WTC11 (cell line): ENCODE results near the gene CAND2. TPM values are rescaled to one million over a fixed set of nuclear protein-coding genes. Genes with fewer than 3 reads are reported as not detected.

Source experiments
- ATAC-seq: fragments of 200-7000 bp; cut with Tn5 transposase; 2 replicates; pipeline ENCODE4 v1.10.0; 2021; ENCODE audit warnings: mild to moderate bottlenecking, moderate library complexity
- CTCF ChIA-PET: fragments of 300-600 bp; sonication (Branson Sonifier 250); formaldehyde crosslinking; loops from one replicate; lab custom pipeline; 2021; ENCODE audit warnings: antibody characterized with exemption; lab: Charles Lee
- POLR2A ChIA-PET: fragments of 350-600 bp; sonication (Branson Sonifier 250); formaldehyde crosslinking; loops from one replicate; lab custom pipeline; 2021; ENCODE audit warnings: antibody characterized with exemption; lab: Charles Lee
- DNase-seq: peaks from one replicate; pipeline ENCODE4 v3.0.0; 2021; ENCODE audit warnings: low spot score
- H3K27ac Mint-ChIP-seq: 2 replicates; pipeline ENCODE4 v1.8.0; 2021; ENCODE audit warnings: mixed read lengths
- H3K27me3 Mint-ChIP-seq: 2 replicates; pipeline ENCODE4 v1.8.0; 2021; ENCODE audit warnings: low read depth, mild to moderate bottlenecking, moderate library complexity, mixed read lengths
- H3K36me3 Mint-ChIP-seq: 2 replicates; pipeline ENCODE4 v1.8.0; 2021; ENCODE audit warnings: mixed read lengths
- H3K4me1 Mint-ChIP-seq: 2 replicates; pipeline ENCODE4 v1.8.0; 2022; ENCODE audit warnings: mixed read lengths
- H3K4me3 Mint-ChIP-seq: 2 replicates; pipeline ENCODE4 v1.8.0; 2021; ENCODE audit warnings: mild to moderate bottlenecking, moderate library complexity, mixed read lengths
- H3K9me3 Mint-ChIP-seq: 2 replicates; pipeline ENCODE4 v1.8.0; 2021; ENCODE audit warnings: mixed read lengths
- CBFB ChIP-seq: sonication (generic); formaldehyde crosslinking; IDR thresholded peaks from 2 replicates; pipeline ENCODE4 v1.8.1; 2022; ENCODE audit warnings: mild to moderate bottlenecking, low read depth, missing genetic modification reagents
- ESRRA ChIP-seq: sonication (generic); formaldehyde crosslinking; IDR thresholded peaks from 2 replicates; pipeline ENCODE4 v1.8.1; 2022; ENCODE audit warnings: mild to moderate bottlenecking, missing genetic modification reagents, borderline replicate concordance
- ETV6 ChIP-seq: sonication (generic); formaldehyde crosslinking; IDR thresholded peaks from 2 replicates; pipeline ENCODE4 v1.8.1; 2022; ENCODE audit warnings: mild to moderate bottlenecking, missing genetic modification reagents
- FOXK1 ChIP-seq: sonication (generic); formaldehyde crosslinking; IDR thresholded peaks from 2 replicates; pipeline ENCODE4 v1.8.0; 2022; ENCODE audit warnings: mild to moderate bottlenecking, moderate library complexity, missing genetic modification reagents
- GTF2I ChIP-seq: fragments of 250-450 bp; sonication (Bioruptor Pico); conservative IDR thresholded peaks from 2 replicates; pipeline ENCODE4 v1.4.0; 2021; ENCODE audit warnings: mild to moderate bottlenecking
- JAZF1 ChIP-seq: fragments of 250-450 bp; sonication (Bioruptor Pico); IDR thresholded peaks from 2 replicates; pipeline ENCODE4 v1.9.0; 2021; ENCODE audit warnings: moderate library complexity, mild to moderate bottlenecking, inconsistent platforms
- JUN ChIP-seq: sonication (generic); formaldehyde crosslinking; IDR thresholded peaks from 2 replicates; pipeline ENCODE4 v1.8.0; 2023; ENCODE audit warnings: mild to moderate bottlenecking, missing genetic modification reagents
- MYBL2 ChIP-seq: sonication (generic); formaldehyde crosslinking; IDR thresholded peaks from 2 replicates; pipeline ENCODE4 v1.8.1; 2023; ENCODE audit warnings: mild to moderate bottlenecking, moderate library complexity, missing genetic modification reagents
- NFYB ChIP-seq: sonication (generic); formaldehyde crosslinking; conservative IDR thresholded peaks from 2 replicates; pipeline ENCODE4 v1.8.0; 2022; ENCODE audit warnings: low read depth, missing genetic modification reagents
- TEAD4 ChIP-seq: sonication (generic); formaldehyde crosslinking; IDR thresholded peaks from 2 replicates; pipeline ENCODE4 v1.8.0; 2022; ENCODE audit warnings: mild to moderate bottlenecking, missing genetic modification reagents
- ZNF232 ChIP-seq: sonication (generic); formaldehyde crosslinking; IDR thresholded peaks from 2 replicates; pipeline ENCODE4 v1.8.0; 2022; ENCODE audit warnings: mild to moderate bottlenecking, missing genetic modification reagents
- total RNA-seq: library from RNA; stranded (reverse); gene quantifications from 3 replicates; pipeline ENCODE4 v1.2.3, GENCODE V29; 2021
- TF ChIP-seq, protein P1 (sequence below): fragments of 250-450 bp; sonication (Bioruptor Pico); IDR thresholded peaks from 2 replicates; pipeline ENCODE4 v1.8.0; 2021; ENCODE audit warnings: mild to moderate bottlenecking
- TF ChIP-seq, protein P2 (sequence below): sonication (generic); formaldehyde crosslinking; IDR thresholded peaks from 2 replicates; pipeline ENCODE4 v1.8.1; 2023; ENCODE audit warnings: mild to moderate bottlenecking, missing genetic modification reagents
- TF ChIP-seq, protein P3 (sequence below): sonication (generic); formaldehyde crosslinking; IDR thresholded peaks from 2 replicates; pipeline ENCODE4 v1.8.0; 2023; ENCODE audit warnings: missing genetic modification reagents
- TF ChIP-seq, protein P4 (sequence below): fragments of 250-450 bp; sonication (Bioruptor Pico); IDR thresholded peaks from 2 replicates; pipeline ENCODE4 v1.9.0; 2021; ENCODE audit warnings: moderate library complexity, mild to moderate bottlenecking, inconsistent platforms, borderline replicate concordance
- TF ChIP-seq, protein P5 (sequence below): sonication (generic); formaldehyde crosslinking; conservative IDR thresholded peaks from 2 replicates; pipeline ENCODE4 v1.8.1; 2023; ENCODE audit warnings: mild to moderate bottlenecking, low read depth, missing genetic modification reagents, moderate library complexity
- TF ChIP-seq, protein P6 (sequence below): sonication (generic); formaldehyde crosslinking; IDR thresholded peaks from 2 replicates; pipeline ENCODE4 v1.8.1; 2022; ENCODE audit warnings: low read depth, missing genetic modification reagents, borderline replicate concordance
- TF ChIP-seq, protein P7 (sequence below): sonication (generic); formaldehyde crosslinking; IDR thresholded peaks from 2 replicates; pipeline ENCODE4 v1.8.0; 2023; ENCODE audit warnings: missing genetic modification reagents, mild to moderate bottlenecking, borderline replicate concordance

The CAND2 gene
- total RNA-seq, 1 experiment from 2014 or later, result 15.4 TPM

DNA sequence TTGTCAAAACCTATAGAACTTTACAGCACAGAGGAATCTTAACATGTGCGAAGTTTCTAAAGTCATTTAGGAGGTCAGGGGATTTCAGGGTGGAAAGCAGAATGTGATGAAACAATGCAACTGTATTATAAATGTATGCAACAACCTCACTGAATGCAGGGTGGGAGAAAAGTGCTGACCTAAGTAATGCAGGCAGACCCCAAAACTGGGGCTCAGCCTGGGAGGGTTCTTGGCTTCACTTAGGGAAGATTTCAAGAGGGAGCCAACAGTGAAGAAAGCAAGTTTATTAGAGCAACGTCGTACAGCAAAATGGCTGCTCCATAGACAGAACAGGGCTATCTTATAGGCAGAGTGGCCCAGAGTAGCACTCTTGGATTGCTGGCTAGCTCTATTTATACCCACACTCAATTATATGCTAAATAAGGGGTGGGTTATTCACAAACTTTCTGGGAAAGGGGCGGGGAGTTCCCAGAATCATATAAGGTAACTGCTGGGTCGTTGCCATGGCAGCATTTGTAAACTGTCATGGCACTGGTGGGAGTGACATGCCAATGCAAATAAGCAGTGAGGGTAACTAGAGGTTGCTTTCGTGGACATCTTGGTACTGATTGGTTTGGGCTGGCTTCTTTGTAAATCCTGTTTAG lies 14.2 kb upstream of the CAND2 start:
- CTCF ChIA-PET, result interaction anchor here (0.6 to 1.5 kb wide), 2 partner anchors 14 to 108 kb away, joined by 3 to 4 read pairs; partner anchors contain the start of gene CAND2
- DNase-seq (peak; percentile 61), ATAC-seq (peak; percentile 93)
- peaks cover 6% of the 10 kb centered on the region for H3K9me3 Mint-ChIP-seq
- H3K4me3 Mint-ChIP-seq, result no peak overlapping the region
- no peaks in the 10 kb centered on the region; the same call in none of the 2 replicates for H3K27me3 Mint-ChIP-seq
- POLR2A ChIA-PET, result interaction anchor here (0.6 kb wide), 1 partner anchor 105 kb away, joined by 4 read pairs; no protein-coding TSS in a partner anchor
- no peak overlapping the region for H3K27ac Mint-ChIP-seq
- no peaks in the 10 kb centered on the region for H3K36me3 Mint-ChIP-seq
- TF ChIP-seq, protein P1, sequence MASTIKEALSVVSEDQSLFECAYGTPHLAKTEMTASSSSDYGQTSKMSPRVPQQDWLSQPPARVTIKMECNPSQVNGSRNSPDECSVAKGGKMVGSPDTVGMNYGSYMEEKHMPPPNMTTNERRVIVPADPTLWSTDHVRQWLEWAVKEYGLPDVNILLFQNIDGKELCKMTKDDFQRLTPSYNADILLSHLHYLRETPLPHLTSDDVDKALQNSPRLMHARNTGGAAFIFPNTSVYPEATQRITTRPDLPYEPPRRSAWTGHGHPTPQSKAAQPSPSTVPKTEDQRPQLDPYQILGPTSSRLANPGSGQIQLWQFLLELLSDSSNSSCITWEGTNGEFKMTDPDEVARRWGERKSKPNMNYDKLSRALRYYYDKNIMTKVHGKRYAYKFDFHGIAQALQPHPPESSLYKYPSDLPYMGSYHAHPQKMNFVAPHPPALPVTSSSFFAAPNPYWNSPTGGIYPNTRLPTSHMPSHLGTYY, result no peak
- TF ChIP-seq GTF2I (CRISPR knock-in tag) (no peak), CBFB (CRISPR knock-in tag) (no peak), ZNF232 (CRISPR knock-in tag) (no peak), JAZF1 (no peak), MYBL2 (no peak), JUN (CRISPR knock-in tag) (no peak), TEAD4 (CRISPR knock-in tag) (no peak), ETV6 (CRISPR knock-in tag) (no peak), FOXK1 (CRISPR knock-in tag) (no peak), NFYB (CRISPR knock-in tag) (no peak), ESRRA (CRISPR knock-in tag) (no peak)
- TF ChIP-seq, protein P2, sequence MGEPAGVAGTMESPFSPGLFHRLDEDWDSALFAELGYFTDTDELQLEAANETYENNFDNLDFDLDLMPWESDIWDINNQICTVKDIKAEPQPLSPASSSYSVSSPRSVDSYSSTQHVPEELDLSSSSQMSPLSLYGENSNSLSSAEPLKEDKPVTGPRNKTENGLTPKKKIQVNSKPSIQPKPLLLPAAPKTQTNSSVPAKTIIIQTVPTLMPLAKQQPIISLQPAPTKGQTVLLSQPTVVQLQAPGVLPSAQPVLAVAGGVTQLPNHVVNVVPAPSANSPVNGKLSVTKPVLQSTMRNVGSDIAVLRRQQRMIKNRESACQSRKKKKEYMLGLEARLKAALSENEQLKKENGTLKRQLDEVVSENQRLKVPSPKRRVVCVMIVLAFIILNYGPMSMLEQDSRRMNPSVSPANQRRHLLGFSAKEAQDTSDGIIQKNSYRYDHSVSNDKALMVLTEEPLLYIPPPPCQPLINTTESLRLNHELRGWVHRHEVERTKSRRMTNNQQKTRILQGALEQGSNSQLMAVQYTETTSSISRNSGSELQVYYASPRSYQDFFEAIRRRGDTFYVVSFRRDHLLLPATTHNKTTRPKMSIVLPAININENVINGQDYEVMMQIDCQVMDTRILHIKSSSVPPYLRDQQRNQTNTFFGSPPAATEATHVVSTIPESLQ (CRISPR knock-in tag), result no peak
- TF ChIP-seq, protein P3, sequence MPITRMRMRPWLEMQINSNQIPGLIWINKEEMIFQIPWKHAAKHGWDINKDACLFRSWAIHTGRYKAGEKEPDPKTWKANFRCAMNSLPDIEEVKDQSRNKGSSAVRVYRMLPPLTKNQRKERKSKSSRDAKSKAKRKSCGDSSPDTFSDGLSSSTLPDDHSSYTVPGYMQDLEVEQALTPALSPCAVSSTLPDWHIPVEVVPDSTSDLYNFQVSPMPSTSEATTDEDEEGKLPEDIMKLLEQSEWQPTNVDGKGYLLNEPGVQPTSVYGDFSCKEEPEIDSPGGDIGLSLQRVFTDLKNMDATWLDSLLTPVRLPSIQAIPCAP (CRISPR knock-in tag), result no peak
- TF ChIP-seq, protein P4, sequence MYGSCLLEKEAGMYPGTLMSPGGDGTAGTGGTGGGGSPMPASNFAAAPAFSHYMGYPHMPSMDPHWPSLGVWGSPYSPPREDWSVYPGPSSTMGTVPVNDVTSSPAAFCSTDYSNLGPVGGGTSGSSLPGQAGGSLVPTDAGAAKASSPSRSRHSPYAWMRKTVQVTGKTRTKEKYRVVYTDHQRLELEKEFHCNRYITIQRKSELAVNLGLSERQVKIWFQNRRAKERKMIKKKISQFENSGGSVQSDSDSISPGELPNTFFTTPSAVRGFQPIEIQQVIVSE (CRISPR knock-in tag), result no peak
- TF ChIP-seq, protein P5, sequence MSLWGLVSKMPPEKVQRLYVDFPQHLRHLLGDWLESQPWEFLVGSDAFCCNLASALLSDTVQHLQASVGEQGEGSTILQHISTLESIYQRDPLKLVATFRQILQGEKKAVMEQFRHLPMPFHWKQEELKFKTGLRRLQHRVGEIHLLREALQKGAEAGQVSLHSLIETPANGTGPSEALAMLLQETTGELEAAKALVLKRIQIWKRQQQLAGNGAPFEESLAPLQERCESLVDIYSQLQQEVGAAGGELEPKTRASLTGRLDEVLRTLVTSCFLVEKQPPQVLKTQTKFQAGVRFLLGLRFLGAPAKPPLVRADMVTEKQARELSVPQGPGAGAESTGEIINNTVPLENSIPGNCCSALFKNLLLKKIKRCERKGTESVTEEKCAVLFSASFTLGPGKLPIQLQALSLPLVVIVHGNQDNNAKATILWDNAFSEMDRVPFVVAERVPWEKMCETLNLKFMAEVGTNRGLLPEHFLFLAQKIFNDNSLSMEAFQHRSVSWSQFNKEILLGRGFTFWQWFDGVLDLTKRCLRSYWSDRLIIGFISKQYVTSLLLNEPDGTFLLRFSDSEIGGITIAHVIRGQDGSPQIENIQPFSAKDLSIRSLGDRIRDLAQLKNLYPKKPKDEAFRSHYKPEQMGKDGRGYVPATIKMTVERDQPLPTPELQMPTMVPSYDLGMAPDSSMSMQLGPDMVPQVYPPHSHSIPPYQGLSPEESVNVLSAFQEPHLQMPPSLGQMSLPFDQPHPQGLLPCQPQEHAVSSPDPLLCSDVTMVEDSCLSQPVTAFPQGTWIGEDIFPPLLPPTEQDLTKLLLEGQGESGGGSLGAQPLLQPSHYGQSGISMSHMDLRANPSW (CRISPR knock-in tag), result no peak
- TF ChIP-seq, protein P6, sequence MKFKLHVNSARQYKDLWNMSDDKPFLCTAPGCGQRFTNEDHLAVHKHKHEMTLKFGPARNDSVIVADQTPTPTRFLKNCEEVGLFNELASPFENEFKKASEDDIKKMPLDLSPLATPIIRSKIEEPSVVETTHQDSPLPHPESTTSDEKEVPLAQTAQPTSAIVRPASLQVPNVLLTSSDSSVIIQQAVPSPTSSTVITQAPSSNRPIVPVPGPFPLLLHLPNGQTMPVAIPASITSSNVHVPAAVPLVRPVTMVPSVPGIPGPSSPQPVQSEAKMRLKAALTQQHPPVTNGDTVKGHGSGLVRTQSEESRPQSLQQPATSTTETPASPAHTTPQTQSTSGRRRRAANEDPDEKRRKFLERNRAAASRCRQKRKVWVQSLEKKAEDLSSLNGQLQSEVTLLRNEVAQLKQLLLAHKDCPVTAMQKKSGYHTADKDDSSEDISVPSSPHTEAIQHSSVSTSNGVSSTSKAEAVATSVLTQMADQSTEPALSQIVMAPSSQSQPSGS, result no peak
- TF ChIP-seq, protein P7, sequence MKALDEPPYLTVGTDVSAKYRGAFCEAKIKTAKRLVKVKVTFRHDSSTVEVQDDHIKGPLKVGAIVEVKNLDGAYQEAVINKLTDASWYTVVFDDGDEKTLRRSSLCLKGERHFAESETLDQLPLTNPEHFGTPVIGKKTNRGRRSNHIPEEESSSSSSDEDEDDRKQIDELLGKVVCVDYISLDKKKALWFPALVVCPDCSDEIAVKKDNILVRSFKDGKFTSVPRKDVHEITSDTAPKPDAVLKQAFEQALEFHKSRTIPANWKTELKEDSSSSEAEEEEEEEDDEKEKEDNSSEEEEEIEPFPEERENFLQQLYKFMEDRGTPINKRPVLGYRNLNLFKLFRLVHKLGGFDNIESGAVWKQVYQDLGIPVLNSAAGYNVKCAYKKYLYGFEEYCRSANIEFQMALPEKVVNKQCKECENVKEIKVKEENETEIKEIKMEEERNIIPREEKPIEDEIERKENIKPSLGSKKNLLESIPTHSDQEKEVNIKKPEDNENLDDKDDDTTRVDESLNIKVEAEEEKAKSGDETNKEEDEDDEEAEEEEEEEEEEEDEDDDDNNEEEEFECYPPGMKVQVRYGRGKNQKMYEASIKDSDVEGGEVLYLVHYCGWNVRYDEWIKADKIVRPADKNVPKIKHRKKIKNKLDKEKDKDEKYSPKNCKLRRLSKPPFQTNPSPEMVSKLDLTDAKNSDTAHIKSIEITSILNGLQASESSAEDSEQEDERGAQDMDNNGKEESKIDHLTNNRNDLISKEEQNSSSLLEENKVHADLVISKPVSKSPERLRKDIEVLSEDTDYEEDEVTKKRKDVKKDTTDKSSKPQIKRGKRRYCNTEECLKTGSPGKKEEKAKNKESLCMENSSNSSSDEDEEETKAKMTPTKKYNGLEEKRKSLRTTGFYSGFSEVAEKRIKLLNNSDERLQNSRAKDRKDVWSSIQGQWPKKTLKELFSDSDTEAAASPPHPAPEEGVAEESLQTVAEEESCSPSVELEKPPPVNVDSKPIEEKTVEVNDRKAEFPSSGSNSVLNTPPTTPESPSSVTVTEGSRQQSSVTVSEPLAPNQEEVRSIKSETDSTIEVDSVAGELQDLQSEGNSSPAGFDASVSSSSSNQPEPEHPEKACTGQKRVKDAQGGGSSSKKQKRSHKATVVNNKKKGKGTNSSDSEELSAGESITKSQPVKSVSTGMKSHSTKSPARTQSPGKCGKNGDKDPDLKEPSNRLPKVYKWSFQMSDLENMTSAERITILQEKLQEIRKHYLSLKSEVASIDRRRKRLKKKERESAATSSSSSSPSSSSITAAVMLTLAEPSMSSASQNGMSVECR, result no peak
- H3K4me1 Mint-ChIP-seq, result peaks cover 22% of the 10 kb centered on the region
